ENCODE results near the gene ERG.

ERG gene

GRCh38 chr21:38389354-38389676 lies 109.0 kb downstream of the ERG start:
- no peak overlapping the region for H3K4me3 ChIP-seq (ENCODE audit: low read depth, low read length)
- no peak for TF ChIP-seq CTCF (IDR thresholded peaks at IDR 0.05; ENCODE audit: borderline replicate concordance, insufficient read depth, low read depth, low read length)

GRCh38 chr21:38388647-38389353 lies 109.5 kb downstream of the ERG start:
- H3K4me3 ChIP-seq (ENCODE audit: low read depth, low read length): no peak overlapping the region
- TF ChIP-seq CTCF (IDR thresholded peaks at IDR 0.05; ENCODE audit: borderline replicate concordance, insufficient read depth, low read depth, low read length): no peak

GRCh38 chr21:38388203-38388602 lies 110.1 kb downstream of the ERG start:
- H3K4me3 ChIP-seq (ENCODE audit: low read depth, low read length): no peak overlapping the region
- no peak for TF ChIP-seq CTCF (IDR thresholded peaks at IDR 0.05; ENCODE audit: borderline replicate concordance, insufficient read depth, low read depth, low read length)

GRCh38 chr21:38386967-38387366 lies 111.3 kb downstream of the ERG start:
- no peak overlapping the region for H3K4me3 ChIP-seq (ENCODE audit: low read depth, low read length)
- TF ChIP-seq CTCF (IDR thresholded peaks at IDR 0.05; ENCODE audit: borderline replicate concordance, insufficient read depth, low read depth, low read length): no peak

- H3K4me3 ChIP-seq (ENCODE audit: low read depth, low read length): no peak overlapping the region
- TF ChIP-seq CTCF (IDR thresholded peaks at IDR 0.05; ENCODE audit: borderline replicate concordance, insufficient read depth, low read depth, low read length): no peak
These were observed 112.7 kb downstream of the ERG start for GRCh38 chr21:38385427-38386175.

GRCh38 chr21:38384675-38385426 lies 113.4 kb downstream of the ERG start:
- no peak overlapping the region for H3K4me3 ChIP-seq (ENCODE audit: low read depth, low read length)
- no peak for TF ChIP-seq CTCF (IDR thresholded peaks at IDR 0.05; ENCODE audit: borderline replicate concordance, insufficient read depth, low read depth, low read length)

Data from GM12875 (cell line).